ENCODE measurements around the gene SEMA3A.
"Not testable (repeated sequence)": the region's sequence is repeated elsewhere in the genome, so short reads cannot be mapped to it uniquely, and the experiment has no call there.

Gene SEMA3A

DNA sequence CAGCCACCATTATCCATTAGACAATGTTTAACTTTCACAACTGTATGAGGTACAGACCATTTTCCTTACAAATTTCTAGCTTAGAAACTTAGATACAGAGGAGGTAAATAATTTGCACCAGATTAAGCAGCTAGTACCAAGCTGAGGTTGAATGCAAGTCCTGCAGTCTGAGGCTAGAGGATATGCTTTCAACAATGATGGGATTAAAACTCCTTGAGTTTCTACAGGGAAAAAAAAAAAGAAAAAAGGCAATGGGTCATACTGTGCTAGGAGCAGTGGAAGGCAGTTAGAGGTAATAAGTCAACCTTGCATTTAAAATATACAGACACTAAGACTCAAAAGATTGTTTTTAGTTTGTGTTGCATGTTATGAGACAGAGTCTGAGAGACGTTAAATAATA, 86.5 kb downstream of the SEMA3A start:
- DNase-seq: no peak

DNA sequence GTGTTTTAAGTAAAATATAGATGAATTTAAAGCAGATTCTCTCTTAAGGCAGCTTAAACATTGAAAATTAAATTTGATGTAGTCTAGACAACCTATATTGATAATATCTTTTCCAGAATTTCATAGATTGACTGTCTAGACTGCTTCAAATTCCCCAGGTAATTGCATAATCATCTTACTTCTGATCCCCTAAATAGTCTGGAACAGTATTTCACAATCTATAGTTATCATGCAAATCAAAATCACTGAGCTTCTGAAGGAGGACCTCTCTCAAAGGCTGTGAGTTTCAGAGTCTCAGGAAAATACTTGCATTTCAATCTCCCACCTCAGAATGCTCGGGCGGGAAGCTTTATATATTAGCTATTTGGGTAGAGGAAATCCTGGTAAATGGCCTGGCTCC, 87.3 kb downstream of the SEMA3A start:
- DNase-seq: no peak

DNA sequence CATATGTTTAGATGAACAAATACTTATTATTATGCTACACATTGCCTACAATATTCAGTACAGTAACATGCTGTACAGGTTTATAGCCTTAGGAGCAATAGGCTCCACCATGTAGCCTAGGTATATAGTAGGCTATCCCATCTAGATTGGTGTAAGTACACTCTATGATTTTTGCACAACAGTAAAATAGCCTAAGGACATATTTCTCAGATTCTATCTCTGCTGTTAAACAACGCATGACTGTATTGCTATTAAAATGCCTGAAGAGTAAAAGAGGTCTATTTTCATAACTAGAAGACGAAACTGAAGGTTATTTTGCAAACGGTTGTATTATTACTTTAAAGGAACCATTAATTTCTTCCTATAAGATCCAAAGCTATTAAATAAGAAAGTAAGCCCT, 88.3 kb downstream of the SEMA3A start:
- DNase-seq: no peak

DNA sequence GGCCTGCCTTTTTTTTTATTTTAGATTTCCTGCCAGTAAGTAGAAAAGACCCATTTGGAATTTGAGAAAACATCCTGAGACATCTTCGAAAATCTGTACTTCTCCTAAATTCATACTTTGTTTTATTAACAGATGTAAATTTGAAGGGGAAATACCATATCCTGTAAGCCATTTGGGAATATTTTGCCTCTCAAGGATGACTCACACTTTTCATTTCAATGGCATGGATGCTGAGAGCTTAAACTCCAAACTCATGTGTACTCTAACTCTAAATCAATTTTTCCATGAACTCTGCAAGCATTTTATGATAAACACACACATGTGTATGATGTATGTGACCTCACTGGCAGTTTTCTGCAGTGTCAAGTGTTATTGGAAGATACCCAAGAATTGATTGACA, 89.0 kb downstream of the SEMA3A start:
- DNase-seq: no peak

DNA sequence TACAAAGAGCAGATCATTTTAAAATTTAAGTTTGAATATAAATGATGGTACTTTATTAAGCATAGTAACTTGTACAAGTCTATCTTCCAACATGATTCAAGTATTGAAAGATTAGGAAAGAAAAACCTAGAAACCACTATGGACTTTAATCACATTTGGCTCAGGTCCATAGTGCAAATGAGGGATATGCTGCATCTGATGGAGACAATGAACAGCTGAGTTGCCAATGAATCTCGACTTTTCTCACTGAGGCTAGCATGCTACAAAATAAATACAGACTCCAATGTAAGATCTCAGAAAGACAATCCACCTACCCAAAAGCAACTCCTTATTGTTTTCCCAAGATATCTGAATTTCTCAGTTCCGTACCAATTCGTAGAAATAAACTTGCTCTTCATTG, 89.8 kb downstream of the SEMA3A start:
- DNase-seq: no peak

DNA sequence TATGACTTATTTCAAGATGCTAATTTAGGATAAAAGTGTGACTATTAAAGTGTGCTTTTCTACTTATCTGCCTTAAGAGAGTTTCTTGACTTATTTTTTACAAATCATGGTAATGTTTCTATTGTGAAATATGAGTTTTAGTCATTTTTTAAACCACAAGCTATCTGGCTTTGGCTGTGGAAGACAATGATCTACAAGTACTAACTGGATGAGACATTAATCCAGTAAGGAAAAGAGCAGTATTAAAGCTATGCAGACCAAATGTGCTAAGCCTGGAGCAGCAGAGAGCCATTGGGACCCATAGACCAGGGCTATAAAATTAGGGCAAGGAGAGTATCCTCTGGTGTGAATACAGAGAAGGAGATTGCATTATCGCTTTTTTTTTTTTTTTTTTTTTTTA, 92.4 kb downstream of the SEMA3A start:
- DNase-seq: no peak

DNA sequence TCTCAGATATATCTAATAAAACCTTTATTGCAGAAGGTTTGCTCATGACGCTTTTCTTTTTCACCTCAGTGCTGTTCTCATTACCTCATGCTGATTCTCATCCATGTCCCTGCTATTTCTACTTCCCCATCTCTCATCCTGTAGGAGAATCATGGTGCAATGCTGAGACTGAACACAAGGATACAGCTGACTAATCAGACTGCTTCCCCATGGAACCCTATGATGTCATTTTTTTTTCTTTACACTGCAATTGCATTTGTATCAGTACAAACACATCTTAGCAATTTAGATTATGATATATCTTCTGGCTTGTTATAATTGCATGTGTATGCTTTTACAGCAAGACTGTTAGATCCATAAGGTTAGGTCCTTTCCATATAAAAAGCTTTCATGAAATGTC, 93.7 kb downstream of the SEMA3A start:
- DNase-seq: no peak

DNA sequence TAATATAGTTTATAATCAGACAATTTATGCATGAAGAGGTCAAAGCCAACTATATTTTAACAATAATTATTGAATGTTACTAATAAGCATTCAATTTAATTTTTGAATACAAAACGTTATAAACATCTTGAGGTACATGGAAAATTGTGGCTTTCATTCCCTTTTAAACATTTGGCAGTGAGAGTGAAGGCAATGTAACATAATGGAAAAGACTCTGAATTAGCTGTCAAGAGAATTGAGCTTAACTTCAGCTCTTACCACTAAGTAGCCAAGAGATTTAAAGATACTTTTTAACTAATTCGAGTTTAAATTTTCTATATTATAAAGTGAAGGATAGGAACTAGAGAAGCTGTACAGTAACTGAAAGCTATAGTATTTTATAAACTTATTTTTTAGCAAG, 98.6 kb downstream of the SEMA3A start:
- no peak for DNase-seq

DNA sequence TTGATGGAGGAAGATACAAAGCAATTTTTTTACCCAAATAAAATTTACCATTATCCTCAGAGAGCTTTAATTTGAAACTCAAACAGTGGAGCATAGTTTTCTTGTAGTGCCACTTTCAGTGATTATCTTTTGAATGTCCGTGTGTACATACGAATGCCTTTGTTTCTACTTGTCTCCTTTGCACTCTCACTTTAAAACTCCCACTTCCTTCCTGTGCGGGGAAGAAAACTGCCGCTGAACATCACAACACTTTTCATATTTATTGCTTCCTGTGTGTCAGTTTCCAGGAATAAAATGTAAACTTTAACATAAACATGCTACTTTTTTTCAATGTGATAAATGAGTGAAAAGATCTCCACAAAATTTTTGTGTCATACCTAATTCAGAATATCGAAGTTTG, 102.4 kb downstream of the SEMA3A start:
- no peak for DNase-seq

DNA sequence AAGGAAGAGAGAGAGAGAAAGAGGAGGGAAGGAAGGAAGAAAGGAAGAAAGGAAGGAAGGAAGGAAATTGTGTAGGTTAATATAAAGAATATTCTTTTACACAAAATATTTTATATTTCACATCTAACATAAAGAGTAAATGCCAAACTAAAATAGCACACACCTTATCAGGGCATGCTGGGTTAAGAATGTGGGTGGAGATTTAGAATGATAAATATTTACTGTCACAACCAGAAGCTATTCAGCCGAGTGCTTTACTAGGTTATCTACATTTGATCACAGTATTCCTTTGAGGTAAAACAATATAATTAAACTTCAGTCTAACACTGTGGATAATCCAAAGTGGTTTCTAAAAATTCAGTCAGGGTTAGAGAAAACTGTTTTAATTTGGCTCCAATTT, 103.3 kb downstream of the SEMA3A start:
- no peak for DNase-seq

DNA sequence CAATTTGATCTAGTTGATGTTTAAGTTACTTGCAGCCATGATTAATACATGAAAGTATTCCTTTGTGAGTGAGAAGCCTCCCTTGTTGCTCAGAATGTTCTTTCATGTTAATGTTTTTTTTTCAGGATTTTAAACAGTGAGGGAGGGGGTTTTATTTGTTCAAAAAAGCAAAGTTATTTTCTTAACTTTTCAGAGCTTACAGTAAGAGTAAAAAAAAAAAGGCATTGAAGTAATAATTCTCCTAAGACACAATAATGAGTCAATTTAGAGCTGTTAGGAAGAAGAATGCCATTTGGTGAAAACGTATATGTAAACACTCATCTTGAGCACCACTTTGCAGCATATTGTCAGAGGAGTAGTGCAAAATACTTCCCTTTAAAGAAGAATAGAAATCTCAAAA, 105.8 kb downstream of the SEMA3A start:
- no peak for DNase-seq

DNA sequence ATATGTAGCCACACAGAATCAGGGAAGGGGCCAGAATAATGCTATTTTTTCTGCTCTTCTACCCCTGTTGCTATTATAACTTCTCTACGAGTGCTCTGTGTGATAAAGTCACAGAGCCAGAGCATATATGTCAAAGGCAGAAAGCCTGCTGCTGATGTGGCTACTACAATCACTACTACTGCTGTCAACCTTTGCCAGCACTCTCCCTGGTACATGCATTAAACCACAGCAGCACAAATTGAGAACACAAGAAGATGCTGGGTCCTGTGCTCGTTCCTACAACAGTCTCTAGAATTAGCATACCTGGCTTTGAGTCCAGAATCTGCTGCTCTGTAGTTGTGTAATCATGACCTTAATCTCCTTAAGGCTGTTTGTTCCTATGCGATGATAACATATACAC, 108.6 kb downstream of the SEMA3A start:
- DNase-seq: no peak

DNA sequence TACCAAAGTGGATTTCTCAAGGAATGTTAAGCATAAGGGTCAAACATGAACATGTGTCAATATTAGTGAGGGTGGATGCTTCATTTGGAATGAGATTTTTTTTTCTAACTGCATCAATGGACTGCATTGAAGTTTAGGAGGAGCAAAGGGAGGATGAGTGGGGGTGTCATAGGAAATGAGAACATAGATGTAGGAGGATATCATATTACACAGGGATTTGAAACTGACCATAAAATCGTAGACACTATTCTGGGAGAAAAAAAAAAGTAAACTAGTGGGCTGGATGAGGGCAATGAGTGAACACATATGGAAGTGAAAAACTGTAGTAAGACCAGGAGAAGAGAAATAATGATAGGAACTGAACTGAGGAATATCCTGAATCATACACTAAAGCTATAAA, 109.4 kb downstream of the SEMA3A start:
- no peak for DNase-seq

DNA sequence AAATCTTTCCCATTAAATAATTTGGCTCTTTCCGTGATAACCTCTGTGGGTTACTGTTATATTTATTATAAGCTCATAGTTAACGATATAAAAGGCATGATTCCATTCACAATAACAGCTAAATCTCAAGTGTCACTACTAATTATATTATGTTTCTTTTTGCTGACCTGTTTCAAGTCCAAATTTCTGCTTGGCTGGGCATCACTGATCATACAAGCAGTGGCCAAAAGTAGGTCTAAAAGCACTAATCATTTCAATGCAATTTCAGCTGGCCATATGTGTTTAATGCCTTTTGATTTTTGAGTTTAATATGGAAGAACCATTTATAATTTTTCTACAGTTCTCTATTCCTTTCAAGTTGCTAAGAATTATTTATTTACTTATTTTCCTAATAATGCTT, 110.7 kb downstream of the SEMA3A start:
- no peak for DNase-seq

DNA sequence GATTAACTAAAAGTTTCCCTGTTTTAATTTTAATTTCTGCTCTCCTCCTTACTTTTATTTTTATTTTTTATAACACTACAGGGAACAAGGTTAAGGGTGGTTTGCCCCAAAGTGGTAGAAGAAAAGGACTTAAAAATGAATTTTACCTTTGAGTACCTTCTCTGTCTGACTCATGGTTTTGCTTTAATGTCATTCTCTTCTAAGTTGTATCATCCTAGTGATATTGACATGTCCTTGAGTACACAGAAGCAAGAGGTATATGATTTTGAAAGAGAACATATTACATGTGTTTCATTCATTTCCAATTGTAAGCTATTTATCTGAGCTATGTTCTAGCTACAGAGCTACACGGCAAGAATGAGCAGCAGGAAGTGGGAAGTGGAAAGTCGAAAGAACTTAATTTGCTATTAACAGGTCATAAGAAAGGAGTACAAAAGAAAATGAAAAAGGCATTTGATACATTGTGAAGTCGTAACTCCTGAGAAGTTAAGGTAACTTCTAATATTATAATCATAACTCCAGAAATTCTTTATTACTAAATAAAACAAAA, 112.5 kb downstream of the SEMA3A start:
- DNase-seq: no peak

DNA sequence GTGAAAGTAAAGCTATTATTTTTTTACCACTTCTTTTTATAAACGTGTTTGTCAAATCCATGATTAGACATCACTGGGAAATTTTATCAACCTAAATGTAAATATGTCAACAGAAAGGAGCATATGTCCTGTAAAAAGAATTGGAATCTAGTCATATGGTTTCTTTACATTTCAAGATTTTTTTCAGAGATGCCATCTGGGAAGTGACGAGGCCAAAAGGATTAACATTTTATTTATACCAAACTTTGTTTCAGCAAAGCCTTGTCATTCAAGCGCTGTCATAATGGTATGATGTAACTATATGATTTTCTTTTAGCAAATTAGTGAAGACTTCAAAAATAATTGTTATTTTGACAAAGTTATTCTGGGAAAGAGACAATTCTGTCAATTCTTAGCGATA, 117.3 kb downstream of the SEMA3A start:
- no peak for DNase-seq

DNA sequence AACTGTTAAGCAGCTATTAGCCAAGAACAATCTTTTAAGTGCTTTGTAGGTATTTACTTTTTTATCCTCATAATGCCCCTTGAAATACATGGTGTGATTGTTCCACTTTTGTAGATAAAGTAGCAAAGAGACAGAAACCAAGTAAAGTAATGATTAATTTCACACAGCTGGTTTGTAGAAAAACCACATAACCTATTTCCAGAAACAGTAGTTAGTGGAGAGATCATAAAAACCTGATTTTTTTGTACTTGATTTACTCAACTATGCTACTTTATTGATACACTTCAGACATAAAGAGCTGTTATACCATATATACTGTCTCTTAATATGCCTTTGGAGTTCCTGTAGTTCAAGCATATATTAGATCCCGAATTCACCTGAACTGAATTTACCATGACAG, 118.4 kb downstream of the SEMA3A start:
- no peak for DNase-seq

DNA sequence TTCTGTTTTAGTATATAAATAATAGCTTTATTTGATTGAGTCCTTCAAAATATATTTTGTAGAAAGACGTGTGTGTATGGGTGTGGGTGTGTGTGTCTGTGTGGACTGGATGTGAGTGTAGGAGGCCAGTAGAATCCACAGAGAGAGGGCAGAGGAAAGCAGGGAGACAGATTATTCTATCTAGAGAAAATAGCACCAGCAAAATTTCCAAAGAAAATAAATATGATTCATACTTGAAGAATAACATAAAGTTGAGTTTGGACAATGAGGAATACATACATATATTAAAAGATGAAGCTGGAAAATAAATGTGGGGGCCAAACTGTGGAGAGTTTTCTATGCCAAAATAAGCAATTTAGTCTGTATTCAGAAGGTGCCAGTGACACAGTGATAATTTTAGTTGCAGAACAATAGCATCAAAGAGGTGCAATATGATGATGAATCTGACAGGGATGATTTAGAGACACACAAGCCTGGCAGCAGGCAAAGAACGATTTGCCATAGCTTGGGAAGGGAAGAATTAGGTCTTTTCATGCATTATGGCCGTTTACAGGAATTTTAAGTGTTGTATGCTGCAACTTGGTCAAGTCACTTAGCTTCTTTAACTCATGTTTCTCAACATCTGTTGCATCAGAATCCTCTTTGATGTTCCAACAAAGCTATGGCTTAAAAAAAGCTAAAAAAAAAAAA, 121.3 kb downstream of the SEMA3A start:
- no peak for DNase-seq

DNA sequence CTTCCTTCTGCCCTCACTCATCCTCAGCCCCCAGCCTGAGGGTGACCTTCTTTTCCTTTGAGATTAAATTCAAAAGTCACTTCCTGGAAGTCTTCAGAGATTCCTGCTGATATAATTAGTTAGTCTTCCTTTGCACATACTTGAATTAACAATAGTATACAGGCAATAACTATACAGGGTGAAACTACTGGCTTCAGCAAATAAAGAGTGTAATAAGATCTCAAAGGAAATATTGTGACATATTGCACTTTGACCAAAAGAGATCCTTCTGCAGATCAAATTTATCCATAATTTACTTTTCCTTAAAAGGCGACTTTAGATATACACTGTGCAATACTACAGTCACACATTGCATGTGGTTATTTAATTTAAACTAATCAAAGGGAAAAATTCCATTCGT, 123.8 kb downstream of the SEMA3A start:
- DNase-seq: no peak

DNA sequence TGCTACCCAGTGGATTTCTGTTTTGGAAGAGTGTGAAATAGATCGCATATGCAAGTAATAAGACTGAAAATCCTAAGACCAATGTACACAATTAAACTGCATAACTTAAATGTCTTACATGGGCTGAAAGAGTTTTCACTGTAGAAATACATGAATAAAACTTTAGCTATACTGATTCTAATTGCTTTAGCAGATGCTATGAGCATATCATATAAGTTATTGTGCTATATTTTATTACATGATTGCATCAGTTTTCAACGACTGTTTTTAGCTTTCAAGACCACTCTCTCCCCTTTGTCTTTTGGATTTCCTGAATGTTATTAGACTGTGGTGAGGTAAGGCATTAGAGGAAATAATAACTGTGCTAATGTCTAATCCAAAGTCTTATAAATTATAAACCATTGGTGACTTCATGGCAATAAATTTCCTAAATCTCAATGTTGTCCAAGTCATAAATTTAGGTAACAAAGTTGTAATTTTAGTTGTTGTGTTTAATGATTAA, 124.5 kb downstream of the SEMA3A start:
- no peak for DNase-seq

DNA sequence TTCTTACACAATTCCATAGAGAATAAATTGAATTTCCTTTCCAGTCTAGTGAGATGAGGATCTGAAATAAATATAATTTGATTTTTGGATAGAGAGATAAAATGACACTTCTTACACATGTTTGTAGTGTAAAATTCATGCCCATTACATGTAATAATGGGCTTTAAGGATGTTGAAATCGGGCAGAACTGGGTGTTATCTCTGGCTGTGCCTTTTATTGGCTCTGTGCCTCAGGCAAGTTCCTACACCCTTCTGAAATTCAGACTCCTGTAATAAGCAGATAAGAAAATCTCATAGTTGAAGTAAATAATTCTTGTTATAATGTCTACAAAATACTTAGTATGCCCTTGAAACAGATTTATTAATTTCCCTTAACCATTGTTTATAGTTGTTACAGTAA, 125.6 kb downstream of the SEMA3A start:
- no peak for DNase-seq

DNA sequence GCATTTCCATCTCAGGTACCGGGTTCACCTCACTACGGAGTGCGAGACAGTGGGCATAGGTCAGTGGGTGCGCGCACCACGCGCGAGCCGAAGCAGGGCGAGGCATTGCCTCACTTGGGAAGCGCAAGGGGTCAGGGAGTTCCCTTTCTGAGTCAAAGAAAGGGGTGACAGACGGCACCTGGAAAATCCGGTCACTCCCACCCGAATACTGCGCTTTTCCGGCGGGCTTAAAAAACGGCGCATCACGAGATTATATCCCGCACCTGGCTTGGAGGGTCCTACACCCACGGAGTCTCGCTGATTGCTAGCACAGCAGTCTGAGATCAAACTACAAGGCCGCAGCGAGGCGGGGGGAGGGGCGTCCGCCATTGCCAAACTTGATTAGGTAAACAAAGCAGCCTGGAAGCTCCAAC, 132.1 kb downstream of the SEMA3A start:
- DNase-seq: not testable (repeated sequence)

DNA sequence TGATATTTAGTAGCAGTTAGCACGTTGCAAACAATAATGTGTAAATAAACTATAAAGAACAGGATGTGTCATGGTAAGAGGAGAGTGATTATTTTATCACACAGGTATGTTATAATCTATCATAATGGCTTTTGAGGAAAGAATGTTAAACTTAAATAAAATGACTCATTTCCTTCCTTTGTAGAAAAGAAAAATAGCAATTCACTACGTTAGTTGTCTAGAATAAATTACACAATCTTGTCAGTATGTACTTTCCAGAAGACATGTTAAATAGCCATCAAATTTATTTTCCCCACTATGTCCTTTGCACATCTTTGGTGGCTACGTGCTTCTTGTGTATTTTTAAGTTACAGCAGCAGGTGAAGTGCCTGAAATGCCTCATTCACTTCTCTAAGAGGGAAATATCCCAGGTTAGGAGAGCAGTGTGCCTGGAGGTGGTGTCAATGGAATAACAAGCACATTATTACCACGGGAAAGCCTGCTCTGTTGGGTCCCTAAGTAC, 133.8 kb downstream of the SEMA3A start:
- DNase-seq: no peak

DNA sequence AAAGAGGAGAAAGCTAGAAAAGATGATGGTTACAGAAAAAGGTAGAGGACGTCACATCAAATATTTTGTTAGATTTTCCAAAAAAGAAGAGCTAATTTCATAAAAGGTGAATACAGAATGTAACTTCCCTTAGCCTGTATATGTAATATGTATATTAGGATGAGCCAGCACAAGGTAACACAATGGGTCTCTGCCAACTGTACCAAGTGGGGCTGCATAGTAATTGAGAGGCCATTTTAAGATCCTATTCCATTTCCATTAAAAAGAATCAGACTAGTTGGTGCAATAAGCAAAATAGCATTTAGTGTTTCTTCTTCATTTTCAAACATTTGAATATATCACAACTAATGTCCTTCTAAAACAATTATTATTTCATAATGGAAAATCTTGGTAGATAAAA, 134.6 kb downstream of the SEMA3A start:
- DNase-seq: no peak
